HG03103 (cell line): ENCODE results near the gene CYSTM1.

ENCODE experiments used
- ATAC-seq: cut with Tn5 transposase; IDR thresholded peaks from one replicate; pipeline ENCODE4 v1.9.1; 2021; ENCODE audit warnings: low read depth; ENCODE audit not compliant: unreplicated experiment

The CYSTM1 gene

GRCh38 chr5:140284013-140284412 is 109.0 kb downstream of the CYSTM1 start:
- no peak for ATAC-seq

GRCh38 chr5:140286424-140286823 is 111.4 kb downstream of the CYSTM1 start:
- ATAC-seq: no peak

GRCh38 chr5:140287801-140288521 is 113.0 kb downstream of the CYSTM1 start:
- no peak for ATAC-seq

- no peak for ATAC-seq
These were observed 117.4 kb downstream of the CYSTM1 start for GRCh38 chr5:140292212-140293036.
